GF-D8 (cell line): Measurements from ENCODE around the gene EEF2.

Source experiments
- DNase-seq: peaks from one replicate; lab custom pipeline; 2025; lab: John Stamatoyannopoulos, UW

The EEF2 gene

DNA sequence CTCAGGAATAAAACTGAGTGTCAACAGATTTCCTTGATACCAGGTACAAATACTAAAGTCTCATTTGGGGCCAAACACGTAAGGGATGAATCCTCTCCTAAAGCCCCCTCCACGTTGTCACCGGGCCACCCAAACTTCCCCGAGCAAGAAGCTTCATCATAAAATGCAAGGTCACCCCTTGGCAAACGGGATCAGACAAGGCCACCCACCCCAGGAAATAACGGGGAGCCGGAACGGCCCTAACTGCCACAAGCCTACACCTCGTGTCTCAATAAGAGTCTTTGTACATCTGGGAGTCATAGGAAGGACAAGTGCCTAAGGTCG lies 717 bp downstream of the EEF2 start:
- no peak for DNase-seq

DNA sequence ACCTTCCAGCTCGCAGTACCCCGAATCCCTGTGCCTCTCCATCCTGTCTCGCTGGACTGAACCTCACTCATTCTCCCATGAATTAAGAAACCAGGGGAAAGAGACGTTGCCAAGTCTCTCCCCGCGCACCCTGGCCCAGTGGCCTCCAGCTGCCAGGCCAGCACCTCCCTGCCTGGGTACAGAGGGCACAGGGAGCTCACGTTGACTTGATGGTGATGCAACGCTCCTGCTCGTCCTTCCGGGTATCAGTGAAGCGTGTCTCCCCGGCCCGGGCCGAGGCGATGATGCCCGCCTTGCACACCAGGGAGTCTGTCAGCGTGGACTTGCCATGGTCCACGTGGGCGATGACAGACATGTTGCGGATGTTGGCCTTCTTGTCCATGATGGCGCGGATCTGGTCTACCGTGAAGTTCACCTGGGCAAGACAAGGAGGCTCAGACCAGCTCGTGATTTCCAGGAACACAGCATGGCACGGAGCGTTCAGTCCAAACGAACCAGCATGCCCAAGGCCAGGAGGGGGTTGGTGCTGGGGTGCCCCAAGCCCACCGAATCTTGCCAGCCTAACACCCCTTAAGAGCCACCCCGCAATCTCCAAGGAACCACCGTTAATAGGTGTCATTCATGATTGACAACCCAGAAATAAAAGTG lies 1.2 kb downstream of the EEF2 start:
- DNase-seq: peak; percentile 17

DNA sequence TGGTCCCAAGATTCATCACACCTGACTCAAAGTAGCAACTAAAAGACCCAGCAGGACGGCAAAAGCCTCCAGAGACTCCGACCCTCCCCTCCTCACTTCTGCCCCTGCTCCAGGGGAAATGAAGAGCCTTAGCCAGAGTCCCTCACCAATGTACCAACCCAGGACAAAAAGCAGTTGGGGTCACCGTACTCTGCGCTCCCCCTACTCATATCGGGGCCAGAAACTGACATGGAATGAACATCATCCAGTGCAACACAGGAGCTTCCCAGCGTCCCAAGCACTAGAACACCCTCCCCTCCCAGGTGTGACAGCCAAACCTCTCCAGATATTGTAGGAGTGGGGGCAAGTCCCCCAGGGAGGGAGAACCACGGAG lies 1.7 kb downstream of the EEF2 start:
- DNase-seq: no peak

DNA sequence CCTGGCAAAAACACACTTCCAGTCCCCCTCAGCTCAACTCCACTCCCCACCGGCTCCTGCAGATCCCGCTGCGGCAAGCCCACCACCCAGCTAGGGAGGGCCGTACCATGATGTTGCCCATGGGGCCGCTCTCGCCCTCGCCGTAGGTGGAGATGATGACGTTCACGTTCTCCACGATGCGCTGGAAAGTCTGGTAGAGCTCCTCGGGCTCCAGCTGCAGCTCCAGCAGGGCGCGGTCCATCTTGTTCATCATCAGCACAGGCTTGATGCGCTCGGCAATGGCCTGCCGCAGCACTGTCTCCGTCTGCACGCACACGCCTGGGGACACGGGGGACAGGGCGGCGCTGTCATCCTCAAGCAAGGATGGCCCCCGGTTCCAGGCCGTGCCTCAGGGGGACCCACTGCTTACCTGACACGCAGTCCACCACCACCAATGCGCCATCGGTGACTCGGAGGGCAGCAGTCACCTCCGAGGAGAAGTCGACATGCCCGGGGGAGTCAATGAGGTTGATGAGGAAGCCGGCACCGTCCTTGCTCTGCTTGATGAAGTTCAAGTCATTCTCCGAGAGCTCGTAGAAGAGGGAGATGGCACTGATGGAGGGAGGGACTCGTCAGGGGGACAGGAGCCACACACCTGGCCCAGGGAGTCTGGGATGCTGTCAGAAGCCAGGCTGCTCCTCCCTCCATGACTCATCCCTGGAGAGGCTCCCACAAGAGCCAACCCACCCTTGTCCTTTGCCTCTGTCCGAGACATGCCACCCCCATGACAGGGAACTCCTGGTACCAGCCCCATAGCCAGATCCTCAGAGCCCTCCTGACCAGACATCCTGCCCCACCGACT lies 2.3 kb downstream of the EEF2 start:
- DNase-seq: no peak

DNA sequence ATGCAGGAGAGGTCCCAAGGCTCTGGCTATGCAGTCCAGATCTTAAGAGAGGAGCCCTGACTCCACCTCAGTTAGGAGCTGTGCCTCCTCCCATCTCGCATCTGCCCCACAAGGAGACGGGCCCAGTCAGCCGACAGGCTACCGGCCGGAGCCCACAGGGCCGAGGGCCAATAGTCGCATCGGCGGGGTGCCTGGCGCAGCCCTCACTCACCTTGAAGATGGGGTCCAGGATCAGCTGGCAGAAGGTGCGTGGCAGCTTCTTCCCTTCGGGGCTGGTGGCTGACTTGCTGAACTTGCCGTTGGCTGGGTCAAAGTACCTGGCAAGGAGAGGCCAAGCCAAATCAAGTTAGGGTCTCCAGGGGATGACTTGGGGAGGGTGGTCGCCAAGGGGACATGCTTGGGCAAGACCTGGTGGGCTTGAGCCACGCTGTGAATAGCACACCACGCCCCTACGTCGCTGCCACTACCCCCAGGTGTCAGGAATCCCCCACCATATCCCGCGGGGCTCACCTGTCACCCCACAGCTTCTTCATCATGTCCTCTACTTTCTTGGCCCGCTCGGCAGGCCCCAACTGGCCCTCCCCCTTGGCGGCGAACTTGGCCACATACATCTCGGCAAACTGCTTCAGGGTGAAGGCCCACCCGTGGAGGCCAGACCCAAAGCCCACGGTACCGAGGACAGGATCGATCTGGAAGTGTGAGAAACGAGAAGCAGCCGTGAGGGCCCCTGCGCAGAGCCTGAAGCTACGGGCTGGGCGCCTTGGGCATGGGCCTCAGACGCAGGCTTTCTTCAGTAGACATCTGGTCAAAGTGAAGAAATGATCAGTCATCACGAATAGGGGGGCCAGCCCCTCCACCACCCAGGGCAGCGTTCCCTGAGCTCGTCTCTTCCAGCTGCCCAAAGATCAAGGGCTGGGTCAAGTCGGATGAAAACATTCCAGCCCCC lies 3.3 kb downstream of the EEF2 start:
- DNase-seq: no peak

DNA sequence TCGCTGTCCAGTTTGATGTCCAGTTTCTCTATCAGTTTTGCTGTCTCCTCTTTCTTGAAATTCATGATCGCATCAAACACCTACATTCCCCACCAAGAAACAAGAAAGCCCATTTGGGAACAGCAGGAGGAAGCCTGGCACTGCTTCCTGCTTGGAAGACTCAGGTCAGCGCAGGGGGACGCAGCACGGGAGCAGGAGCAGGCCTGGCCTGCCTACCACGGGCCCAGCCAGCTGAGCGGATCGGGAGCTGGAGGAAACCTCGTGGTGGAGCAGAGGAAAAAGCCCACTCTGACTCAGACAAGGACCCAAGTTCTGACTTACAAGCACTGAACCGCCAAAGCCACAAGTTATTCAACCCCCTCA lies 3.9 kb downstream of the EEF2 start:
- no peak for DNase-seq

DNA sequence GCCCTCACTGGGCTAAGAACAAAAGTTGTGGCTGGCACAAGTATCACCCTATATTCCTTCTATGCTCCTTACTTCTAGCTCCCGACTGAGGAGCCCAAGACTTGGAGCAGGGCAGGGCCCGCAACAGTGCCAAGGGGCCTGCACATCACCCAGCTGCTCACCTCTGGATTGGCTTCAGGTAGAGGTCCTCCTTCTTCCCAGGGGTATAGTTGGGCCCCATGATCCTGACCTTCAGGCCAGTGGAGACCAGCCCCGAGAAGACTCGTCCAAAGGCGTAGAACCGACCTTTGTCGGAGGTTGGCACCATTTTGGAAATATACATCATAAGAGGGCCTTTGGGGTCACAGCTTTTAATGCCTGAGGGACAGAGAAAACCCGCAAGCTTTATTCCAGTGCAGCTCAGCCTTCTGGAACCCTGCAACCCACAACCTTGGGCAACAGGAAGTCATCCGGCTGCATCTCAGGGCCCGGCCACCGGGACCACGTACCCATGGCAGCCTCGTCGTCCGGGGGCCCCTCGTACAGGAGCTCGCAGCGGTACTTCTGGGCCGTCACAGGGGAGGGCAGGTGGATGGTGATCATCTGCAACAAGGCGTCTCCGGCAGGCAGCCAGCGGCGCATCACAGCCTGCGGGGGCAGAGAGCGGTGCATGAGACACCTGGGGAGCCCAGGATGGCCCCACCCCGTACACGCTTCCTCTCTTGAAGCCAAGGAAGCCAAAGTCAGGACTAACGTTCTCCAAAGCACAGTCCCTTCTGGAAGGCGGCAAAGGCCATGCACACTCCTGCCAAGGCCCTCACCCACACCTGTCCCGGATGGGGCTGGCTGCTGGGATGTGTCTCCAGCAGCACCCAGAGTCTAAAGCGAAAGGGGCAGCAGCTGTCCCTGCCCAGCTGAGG lies 4.7 kb downstream of the EEF2 start:
- DNase-seq: no peak

DNA sequence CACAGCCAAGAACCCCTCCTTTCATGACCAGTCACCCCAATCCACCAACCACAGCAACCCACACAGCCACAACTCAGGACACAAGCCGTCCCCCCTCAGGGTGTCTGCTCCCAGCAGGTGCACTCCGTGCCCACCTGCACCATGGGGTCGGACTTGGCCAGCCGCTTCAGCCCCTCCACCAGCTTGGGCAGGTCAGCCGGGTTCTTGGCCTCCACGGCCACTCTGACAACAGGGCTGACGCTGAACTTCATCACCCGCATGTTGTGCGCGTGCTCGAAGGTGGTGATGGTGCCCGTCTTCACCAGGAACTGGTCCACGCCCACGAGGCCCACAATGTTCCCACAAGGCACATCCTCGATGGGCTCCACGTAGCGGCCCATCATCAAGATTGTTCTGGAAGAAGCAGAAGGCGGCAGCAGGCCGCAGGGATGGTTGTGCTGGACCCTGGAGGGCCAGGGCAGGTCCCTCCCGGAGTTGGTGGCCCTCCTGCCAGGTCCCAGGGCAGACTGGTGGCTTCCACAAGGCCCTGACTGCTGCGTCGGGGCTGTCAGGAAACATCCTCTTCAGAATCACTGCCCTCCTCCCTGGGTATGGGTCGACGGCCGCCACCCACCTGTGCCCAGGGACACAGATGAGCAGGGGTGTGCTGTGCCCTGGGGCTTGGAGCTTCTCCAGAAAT lies 5.5 kb downstream of the EEF2 start:
- DNase-seq: no peak

DNA sequence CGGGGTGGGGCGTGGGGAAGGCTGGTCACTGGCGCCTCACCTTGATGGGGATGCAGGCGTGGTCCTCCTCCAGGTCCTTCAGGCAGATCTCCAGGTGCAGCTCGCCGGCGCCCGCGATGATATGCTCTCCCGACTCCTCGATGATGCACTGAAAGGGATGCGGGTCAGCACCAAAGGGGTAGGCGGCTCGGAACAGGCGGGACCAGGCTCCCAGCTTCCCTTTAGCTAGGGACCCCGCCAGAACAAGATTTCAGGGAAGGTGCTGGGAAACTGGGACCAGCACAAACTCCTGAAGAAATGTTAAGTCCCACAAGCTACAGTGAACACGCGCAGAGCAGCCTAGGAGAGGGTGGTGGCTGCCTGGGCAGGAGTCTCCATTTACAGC lies 6.0 kb downstream of the EEF2 start:
- no peak for DNase-seq

DNA sequence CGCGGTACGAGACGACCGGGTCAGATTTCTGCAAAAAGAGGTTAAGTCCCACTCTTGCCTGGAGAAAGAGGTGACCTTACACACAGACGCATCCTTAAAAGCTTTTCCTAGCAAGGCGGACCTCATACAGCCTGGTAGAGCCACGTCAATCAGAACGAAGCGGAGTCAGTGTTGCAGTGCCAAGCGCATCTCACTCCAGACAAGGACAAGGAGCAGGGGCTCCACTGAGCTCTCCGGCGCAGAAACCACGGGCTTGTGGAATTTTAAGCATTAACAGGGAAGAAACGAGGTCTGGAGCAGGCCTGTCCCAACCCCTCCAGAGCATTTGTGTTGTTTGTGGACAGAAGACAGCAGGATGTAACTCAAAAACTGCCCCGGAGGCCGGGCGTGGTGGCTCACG lies 7.1 kb downstream of the EEF2 start:
- no peak for DNase-seq

DNA sequence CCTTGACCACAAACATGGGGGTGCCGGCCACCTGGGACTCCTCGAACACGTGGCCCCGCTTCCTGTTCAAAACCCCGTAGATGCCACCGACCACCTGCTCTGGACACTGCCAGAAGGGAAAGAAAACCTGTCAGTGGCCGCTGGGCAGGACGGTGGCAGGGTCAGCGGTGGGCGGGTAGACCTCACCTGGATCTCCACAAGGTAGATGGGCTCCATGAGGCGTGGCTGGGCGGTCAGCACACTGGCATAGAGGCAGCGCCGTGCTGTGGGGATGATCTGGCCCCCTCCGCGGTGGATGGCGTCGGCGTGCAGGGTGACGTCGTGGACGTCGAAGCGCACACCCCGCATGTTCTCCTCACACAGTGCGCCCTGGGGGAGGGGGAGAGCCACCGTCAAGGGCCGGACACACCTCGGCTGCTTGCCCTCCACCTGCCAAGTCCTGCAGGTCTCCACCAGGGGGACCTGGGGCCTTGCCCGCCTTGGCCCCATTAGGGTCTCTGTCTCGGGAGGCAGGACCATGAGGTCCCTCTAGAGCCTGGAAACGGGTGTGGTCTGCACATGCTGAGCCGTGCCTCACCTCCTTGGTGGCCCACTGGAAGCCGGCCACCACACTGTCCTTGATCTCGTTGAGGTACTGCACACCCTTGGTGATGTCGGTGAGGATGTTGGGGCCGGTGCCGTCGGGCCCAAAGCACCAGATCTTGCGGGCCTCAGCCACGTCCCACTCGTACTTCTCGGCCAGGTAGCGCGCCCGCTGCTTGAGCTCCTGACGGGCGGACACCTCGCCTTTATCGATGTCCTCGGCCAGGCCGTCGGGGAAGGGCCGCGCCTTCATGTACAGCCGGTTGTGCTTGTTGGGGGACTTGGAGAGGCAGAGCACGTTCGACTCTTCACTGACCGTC lies 7.8 kb downstream of the EEF2 start:
- no peak for DNase-seq

DNA sequence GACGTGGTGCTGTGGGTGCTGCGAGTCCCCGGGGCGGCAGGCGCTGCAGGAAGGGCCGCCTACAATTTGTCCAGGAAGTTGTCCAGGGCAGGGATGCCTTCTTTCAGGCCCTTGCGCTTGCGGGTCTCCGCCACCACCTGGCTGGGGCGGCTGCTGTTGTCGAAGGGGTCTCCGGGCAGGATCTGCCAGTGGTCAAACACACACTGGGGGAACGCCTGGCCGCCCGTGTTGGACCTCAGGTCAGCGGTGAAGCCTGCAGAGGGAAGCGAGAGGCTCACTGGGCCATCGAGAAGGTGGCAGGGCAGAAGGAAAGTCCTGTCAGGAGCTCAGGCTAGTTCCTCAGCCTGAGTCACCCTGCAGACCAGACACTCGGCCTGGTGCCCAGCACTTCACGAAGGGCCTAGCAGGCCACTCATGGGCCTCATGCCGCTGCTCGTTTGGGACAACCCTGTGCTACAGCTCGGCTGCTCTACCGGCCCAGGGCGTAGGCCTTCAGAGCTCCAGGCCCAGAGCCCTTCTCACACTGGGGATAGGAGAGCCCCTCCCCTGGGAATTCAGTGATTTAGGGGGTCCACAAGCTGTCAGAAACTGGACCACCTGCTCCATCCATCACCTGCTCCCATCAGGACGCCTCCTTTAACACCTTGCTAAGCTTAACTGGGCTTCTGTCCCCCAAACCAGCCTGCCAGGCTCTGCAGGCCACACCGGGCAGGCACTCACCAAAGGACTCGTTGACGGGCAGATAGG lies 8.6 kb downstream of the EEF2 start:
- DNase-seq: no peak

DNA sequence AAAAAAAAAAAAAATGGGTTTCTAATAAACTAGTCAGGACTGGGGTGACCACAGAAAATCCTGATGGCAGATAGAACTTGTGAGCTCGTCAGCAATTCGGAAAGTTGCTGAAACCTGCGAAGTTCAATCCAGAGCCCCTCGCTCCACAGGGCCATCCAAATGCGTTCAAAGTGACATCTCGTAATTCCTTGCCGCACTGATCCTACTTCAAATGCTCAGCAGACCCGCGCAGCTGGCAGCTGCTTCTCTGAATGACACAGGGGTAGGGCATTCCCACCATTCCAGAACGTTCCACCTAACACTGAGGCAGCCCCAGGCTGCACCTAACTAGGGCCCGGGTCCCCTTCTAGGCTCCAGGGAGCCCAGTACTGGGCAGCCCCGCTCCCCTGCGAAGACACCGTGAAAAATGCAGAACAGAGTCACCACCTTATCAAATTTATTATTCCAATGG lies 9.6 kb downstream of the EEF2 start:
- DNase-seq: no peak

DNA sequence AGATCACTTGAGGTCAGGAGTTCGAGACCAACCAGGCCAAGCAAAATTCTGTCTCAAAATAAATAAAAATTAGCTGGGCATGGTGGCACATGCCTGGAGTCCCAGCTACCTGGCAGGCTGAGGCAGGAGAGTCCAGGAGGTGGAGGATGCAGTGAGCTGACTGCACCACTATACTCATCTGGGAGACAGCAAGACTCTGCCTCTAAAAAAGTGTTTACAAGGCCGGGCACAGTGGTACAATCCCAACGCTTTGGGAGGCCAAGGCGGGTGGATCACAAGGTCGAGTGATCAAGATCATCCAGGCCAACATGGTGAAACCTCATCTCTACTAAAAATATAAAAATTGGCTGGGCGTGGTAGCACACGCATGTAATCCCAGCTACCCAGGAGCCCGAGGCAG lies 10.1 kb downstream of the EEF2 start:
- no peak for DNase-seq

DNA sequence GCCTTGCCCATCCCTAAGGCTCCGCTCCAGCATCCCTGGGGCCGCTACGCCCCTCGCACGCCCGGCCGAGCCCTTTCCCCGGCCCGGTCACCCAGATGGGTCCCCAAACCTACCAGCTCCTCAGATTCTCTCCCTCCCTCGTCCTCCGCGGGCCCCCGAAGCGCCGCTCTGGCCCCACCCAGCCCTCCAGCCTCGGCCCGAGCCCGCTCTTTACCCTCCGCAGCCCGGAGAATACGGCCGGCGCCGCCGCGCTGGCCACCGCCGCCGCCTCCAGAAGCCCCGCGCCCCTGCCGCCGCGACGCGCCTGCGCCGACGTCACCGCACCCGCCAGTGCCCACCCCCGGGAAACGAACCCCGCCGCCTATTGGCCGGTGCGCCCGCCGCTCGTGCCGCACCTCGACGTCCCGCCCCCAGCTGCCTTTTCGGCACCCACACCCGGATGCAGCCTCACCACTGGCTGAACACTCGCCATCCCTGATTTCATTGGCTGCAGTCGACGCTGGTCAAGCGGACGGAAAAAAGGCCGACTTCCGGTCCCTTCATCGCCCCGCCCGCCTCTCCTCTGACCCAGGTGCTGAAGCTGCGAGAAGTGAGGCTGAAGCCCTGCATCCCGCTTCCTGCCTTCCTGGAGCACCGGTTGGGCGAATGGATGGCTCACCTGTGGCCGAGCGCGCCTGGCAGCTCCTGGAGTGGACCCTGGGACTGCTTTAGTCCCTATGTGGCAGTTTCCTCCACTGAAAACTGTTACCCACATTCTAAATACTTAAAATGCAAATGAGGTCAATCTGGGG lies 14.3 kb downstream of the EEF2 start, which contains the start of gene DAPK3:
Gene DAPK3, minus strand, starts transcription at position 292 of the 791 bp plus-strand sequence. CDS start 1,364 bp downstream, outside the sequence.
- DNase-seq: peak; percentile 87

DNA sequence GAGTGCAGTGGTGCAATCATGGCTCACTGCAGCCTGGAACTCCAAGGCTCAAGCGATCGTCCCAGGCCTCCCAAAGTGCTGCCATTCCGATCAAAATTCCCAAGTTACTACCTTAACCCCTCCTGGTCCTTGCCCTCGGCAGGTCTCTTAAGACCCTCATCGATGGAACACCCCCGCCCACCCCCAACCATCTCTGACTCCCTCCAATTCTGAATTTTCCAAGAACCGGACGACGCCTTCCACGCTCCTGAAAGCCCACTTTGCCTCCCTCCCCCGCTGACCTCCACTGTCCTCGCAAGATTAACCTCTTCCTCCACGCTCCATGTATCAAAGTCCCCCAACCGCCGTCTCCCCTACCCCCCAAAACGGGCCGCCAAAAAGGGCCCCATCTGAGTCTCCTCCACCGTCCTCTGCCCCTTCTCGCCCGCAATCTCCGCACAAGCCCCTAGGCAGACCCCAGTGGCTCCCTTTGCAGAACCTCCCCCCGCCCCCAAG lies 14.9 kb downstream of the EEF2 start:
- no peak for DNase-seq

DNA sequence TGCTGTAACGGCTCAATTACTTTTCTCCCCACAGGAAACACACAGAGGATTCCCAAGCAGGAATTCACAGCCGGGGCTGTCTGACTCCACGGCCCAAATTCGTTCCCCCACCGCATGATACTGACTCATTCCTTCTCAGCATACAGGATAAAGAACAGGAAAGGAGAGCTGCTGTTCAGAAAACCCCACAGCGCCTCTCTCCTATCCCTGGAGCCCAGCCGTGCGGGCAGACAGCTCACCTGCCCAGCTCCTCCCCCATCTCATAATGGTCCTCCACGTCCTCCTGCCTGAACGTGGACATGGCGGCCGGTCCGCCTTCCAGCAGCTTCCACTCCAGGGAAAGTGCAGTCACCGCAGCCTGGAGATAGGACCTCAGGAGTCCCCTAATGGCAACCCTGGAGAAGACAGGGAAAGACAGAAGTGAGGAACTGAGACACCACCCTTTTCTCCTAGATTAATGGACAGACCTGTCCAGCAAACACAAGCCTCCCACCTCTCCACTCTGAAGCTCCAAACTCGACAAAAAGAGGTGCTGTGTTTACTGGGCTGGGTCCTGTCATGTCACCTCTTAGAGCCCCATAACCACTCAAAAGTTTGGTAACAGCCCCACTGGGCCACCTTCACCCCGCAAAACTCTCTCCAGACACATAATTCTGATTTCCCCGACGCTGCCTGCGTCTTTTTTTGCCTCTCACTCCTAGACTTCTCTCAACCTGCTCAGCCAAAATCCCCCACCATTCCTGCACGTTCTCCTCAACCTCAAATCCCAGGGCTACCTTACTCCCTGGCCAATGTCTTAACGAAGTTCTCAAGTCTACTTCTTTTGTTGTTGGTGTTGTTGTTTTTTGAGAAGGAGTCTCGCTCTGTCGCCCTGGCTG lies 15.6 kb downstream of the EEF2 start:
- DNase-seq: no peak
